Lower leg skin (tissue), 3 donors: ENCODE results near the gene XRCC6.

Experiments used
- CTCF ChIP-seq, 3 donors: fragments of 450-650 bp; IDR thresholded peaks; one replicate each; pipeline ENCODE4 v1.5.1; 2016; ENCODE audit warnings: antibody characterized with exemption in 3 of 3, mild to moderate bottlenecking in 3 of 3, moderate library complexity in 2 of 3
- POLR2A ChIP-seq, 2 donors: fragments of 450-650 bp; IDR thresholded peaks; one replicate each; pipeline ENCODE4 v1.6.1; 2016 to 2017; ENCODE audit warnings: antibody characterized with exemption in 2 of 2, mild to moderate bottlenecking in 1 of 2, moderate library complexity in 1 of 2

DNA sequence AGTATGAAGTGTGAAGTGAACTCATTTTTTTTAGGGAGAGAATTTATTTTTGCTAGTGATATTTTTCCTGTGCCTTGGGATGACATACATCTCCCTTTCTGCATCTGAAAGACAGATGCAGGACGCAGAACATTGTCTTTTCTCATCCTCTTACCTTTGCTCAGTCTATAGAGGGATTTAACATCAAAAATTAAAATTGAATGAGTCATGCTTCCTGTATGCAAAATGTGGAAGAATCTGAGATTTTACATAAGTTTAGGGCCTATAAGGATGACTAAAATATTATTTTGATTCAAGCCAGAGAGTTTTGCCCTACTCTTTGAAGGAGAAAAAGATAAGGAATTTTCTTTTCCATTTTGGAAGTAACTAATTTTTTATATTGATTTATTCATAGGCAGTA, 27.3 kb downstream of the XRCC6 start:
- TF ChIP-seq POLR2A (IDR thresholded peaks at IDR 0.05) (no peak), CTCF (IDR thresholded peaks at IDR 0.05) (no peak)
